Fibroblast of upper back skin (primary cell): ENCODE data around the gene BRAP.
"Not testable (repeated sequence)": the region's sequence is repeated elsewhere in the genome, so short reads cannot be mapped to it uniquely, and the experiment has no call there.

Experiments
- DNase-seq: peaks from one replicate; pipeline ENCODE4 v3.0.0-alpha.2; 2013

Gene BRAP

DNA sequence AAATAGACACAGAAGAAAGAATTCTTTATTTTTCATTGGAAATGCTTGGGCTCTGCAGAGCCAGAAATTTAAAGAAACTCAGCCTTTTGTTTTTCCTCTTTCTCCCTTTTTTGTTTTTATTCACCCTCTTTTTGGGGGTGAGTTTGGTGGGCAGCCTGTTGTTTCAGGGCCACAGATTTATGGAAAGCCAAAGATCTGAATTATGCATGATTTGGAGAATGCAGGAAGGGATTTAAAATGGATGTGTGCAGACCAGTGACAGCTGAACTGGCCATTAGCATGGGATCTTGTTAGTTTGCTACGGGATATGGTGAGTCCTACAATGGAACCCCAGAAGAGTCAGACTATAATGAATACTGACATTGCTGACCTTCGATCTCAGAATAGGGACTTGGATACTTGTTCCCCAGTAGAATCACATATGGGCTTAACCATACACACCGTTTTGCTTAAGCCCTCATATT lies 79.0 kb downstream of the BRAP start:
- DNase-seq = no peak

- peak; percentile 28 for DNase-seq
These were observed 79.6 kb downstream of the BRAP start for GRCh38 chr12:111605911-111606766.

DNA sequence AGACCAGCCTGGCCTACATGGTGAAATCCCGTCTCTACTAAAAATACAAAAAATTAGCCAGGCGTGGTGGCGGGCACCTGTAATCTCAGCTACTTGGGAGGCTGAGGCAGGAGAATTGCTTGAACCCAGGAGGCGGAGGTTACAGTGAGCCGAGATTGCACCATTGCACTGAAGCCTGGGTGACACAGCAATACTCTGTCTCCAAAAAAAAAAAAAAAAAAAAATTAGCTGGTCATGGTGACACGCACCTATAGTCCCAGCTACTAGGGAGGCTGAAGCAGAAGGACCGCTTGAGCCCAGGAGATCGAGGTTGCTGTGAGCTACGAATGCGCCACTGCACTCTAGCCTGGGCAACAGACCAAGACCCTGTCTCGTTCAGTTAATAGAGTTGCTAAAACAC lies 82.9 kb downstream of the BRAP start:
- not testable (repeated sequence) for DNase-seq

- no peak for DNase-seq
These were observed 83.4 kb downstream of the BRAP start for GRCh38 chr12:111602348-111602747.

GRCh38 chr12:111600986-111601385 lies 84.8 kb downstream of the BRAP start:
- not testable (repeated sequence) for DNase-seq

DNA sequence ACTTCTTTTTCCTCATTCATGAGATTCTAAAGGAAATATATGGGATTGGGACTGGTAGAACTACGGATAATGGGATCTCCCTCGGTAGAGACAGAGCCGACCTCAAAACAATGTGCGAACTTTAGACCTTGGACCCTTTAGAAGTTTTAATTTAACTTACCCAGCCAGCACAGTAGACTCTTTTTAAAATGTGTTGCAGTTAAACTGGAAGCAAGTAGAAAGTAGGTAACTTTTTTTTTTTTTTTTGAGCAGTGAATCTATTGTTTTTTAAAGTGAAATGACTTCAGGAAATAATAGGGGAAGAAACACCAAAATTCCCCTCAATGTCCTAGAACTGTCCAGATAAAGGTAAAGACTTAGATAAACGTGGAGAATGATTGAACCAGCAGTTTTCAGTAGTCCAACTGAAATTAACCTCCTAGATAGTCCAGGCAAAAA lies 85.5 kb downstream of the BRAP start:
- no peak for DNase-seq

DNA sequence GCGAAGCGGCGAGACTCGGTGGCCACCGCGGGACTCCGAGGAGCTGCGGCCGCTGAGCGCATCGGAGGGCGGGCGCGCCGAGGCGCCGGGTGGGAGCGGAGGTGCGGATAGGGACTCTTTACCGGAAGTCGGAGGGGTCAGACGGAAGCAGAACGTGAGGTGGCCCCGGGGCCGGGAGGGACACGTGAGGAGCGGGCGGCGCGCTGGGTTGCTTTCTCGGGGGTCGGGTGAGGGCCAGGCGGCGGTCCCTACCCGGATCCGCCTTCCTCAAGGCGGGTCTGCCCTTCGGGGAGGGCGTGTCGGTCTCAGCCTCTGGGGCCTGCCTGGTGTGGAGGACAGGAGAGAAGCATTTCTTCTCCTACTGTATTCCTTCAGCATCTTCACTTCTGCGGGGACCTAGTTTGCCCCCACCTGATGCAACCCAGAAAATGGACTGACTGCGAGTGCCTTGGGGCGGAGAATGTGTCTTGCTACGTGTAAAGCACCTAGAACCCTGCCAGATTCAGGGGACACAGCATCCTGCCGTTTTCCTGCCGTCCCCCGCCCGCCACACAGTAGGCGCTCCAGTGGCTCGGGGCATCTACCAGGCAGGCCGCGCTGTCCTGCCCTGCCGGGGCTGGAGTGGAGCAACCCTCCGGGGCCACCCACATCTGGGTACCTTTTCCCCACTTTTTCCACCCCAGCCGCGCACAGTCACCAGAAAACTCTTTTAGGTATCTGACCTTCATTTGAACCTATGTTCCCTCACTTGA lies 86.1 kb downstream of the BRAP start:
- peak; percentile 96 for DNase-seq

DNA sequence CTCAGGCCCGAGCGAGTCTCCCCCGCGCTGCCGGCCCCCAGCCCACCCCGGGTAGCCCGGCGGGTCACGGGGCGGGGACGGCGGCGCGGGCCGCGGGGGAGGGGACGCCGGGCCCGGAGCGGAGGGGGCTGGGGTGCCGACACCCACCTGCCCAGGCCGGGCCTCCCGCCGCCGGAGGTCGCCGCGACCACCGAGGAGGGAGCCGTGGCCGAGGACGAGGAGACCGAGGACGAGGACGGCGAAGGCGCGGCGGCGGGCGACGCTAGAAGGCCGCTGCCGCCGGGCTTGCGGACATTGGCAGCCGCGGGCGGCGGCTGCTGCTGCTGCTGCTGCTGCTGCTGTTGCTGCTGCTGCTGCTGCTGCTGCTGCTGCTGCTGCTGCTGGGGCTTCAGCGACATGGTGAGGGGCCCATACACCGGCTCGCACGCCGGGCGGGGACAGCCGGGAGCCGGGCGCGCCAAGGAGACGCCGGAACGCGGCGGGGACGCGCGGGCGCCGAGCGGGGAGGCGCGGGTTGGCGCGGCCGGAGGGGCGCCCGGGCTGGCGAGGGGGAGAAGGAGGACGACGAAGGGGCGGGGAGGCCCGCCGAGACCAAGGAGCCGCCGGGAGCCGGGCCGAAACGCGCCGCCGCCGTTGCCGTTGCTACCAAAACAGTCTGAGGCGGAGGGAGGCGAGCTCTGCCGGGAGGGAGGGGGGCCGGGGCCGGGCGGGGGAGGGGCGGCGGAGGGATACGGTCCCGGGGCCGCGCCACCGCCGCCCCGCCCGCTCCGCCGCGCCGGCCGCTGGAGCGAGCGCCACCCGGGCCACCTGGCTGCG lies 86.9 kb downstream of the BRAP start, which contains the start of gene ATXN2:
TSS of gene ATXN2 (minus strand) at position 679 of the 816 bp plus-strand sequence. CDS start at position 398, 281 bp downstream.
- DNase-seq = peak; percentile 64

- DNase-seq = no peak
These were observed 87.7 kb downstream of the BRAP start for GRCh38 chr12:111597831-111598636.

DNA sequence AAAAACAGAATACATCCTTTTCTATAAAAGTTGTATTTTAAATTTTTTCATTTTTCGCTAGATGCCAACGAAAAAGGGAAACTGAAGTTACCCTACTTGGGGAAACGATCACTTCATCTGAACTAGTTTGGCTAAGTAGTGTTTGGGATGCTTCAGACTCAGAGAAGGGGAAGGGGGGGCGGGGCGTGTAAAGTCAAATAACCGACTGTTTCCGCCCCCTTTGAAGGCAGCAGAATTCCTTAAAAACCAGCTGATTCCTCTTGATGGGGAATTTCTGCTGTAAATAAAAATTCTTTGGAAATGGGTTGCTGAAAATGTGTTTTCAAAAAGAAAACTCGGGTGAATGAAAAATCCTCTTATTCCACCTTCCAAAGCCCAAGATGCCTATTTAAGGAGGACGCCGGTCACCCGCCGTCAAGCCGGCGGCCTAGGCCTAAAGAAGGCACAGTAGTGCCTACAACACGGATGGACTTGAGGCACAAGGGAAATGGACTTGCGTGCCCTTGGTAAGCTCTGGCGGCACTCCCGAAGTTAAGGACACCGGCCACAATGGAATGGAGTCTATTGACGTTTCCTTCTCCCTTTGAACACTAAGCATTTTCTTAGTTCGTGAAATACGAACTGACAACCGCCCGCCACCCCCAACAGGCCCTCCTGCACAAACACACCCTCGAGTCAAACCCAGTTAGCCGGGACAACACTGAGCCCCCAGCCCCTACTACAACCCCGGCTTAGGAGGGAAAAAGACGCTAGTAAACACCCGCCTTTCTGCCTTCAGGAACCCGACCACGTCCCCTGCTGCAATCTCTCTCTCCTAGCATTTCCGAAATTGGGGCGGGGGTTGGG lies 88.5 kb downstream of the BRAP start:
- peak; percentile 40 for DNase-seq

GRCh38 chr12:111595341-111595835 lies 90.4 kb downstream of the BRAP start:
- DNase-seq = not testable (repeated sequence)
